ENCODE data around the gene POLK.
"Not testable (repeated sequence)": the region's sequence is repeated elsewhere in the genome, so short reads cannot be mapped to it uniquely, and the experiment has no call there.

Gene POLK

DNA sequence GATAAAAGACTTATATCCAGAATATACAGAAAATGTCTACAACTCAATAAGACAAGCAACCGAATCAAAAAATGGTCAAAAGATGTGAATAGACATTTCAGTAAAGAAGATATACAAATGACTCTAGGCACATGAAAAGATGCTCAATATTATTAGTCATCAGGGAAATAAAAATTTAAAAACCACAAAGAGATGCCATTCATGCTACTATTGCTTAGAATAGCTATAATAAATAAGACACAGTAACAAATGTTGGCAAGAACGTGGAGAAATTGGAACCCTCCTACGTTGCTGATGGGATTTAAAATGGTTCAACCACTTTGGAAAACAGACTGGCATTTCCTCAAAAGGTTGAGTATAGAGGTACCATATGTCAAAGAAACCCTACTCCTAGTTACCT lies 39.8 kb downstream of the POLK start:
- no peak for DNase-seq

DNA sequence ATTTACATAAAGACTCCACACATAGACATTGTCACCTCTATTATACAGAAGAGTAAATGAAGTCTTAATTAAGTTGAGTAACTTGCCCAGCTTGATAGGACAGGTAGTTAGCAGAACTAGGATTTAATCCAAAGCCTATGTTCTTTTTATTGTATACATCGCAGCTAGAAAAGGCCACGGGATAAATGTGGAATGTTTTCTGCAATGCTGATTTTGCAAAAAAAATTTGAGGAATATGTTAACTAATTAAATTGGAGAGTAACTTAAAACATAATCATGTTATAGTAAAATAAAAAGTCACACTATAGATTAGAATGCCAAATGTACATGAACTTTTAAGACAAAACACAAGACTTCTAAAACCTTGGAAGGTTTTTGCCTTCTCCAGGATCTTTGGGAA lies 41.1 kb downstream of the POLK start:
- no peak for DNase-seq

DNA sequence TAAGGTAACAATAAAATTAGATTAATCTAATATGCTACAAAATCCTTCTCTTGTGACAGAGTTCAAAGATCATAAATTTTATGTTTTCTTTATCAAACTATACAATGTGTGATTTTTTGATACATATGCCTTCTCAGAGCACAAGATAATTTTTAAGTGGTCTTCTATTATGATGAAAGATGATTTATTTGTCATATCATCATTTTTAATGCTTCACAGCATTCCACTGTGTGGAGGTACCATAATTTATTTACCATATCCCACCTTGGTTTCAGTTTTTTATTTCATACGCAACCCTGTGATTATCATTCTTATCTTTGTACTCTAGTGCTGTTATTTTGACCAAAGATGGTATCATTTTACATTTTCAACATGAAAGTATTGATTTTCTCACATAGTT lies 41.7 kb downstream of the POLK start:
- DNase-seq: no peak

DNA sequence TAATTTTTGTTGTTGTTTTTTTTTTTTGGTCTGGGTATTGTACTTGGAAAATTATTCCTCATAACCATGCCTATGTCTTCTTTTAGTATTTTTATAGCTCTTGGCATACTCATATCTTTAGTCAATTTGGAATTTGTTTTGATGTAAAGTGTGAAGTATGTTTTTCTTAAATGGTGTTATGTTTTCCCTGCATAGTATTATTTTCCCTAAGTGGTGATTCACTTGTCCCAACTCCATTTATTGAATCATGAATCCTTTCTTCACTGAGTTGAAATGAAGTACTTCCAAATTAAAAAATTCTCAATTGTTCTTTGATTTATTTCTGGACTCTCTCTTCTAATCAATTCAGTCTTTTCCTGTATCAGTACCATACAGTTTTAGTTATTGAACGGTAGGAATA lies 46.5 kb downstream of the POLK start:
- no peak for DNase-seq

DNA sequence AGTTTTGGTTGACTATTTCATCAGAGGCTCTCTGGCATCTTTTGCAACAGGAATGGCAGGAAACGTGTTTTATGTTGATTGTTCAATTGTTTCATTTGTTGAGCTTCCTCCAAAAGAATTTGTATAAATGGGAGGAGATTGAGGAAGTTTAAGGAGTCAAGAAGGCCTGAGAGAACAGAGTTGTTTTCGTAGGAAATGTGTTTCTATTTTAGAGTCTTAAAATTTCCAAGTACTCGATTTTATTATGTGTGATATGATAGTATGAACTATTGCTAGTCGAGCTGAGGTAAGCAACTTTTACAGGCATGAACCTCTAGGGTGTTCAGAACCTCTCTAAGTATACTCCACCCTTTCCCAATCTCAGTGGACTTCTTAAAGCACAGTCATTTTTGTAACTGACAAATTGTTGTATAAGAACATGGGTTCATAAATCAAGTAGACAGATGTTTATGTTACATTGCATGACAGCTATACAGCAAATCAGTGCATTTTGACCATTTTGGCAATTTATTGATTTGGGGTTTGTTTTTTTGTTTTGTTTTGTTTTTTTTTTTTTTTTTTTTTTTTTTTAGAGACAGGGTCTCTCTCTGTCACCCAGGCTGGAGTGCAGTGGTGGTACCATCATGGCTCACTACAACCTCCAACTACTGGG lies 47.4 kb downstream of the POLK start:
- peak; percentile 55 to 56 for DNase-seq

DNA sequence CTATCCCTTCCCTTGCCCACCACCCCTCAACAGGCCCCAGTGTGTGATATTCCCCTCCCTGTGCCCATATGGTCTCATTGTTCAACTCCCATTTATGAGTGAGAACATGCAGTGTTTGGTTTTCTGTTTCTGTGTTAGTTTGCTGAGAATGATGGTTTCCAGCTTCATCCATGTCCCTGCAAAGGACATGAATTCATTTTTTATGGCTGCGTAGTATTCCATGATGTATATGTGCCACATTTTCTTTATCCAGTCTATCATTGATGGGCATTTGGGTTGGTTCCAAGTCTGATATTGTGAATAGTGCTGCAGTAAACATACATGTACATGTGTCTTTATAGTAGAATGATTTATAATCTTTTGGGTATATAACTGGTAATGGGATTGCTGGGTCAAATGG lies 49.0 kb downstream of the POLK start:
- not testable (repeated sequence) for DNase-seq

DNA sequence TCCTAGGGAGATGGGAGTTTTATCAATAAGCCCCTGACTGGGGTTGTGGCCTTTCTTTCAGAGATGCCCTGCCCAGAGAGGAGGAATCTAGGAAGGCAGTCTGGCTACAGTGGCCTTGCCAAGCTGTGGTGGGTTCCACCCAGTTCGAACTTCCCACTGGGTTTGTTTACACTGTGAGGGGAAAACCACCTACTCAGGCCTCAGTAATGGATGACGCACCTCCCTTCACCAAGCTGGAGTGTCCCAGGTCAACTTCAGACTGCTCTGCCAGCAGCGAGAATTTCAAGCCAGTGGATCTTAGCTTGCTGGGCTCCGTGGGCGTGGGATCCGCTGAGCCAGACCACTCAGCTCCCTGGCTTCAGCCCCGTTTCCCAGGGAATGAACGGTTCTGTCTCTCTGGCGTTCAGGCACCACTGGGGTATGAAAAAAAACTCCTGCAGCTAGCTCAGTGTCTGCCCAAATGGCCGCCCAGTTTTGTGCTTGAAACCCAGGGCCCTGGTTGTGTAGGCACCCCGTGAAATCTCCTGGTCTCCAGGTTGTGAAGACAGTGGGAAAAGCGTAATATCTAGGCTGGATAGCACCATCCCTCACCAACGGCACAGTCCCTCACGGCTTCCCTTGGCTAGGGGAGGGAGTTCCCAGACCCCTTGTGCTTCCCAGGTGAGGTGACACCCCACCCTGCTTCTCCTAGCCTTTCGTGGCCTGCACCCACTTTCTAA lies 54.5 kb downstream of the POLK start:
- not testable (repeated sequence) for DNase-seq

DNA sequence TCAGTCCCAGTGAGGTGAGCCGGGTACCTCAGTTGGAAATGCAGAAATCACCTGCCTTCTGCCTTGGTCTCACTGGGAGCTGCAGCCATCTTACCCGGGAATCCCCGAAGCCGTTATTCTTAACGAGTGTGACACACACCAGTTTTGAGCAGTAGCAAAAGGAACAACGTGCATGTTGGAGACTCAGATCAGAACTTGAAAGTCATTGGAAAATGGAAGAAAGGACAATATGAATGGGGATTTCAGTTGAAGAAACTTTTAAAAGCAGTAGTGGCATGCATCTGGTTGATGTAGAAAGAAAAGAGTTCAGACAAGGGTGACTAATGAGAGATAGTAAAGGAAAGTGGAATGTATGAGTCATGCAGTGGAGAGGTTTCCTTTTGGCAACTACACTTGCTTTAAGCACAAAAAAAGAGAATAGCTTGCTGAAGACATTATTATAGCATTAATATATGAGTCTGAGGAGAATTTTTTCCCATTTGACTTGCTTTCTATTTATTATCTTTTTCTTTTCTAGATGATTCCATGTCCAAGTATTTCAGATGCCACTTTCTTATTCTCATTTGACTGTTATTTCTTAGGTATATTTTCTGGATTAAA lies 55.1 kb downstream of the POLK start:
- DNase-seq: peak; percentile 88 to 92

DNA sequence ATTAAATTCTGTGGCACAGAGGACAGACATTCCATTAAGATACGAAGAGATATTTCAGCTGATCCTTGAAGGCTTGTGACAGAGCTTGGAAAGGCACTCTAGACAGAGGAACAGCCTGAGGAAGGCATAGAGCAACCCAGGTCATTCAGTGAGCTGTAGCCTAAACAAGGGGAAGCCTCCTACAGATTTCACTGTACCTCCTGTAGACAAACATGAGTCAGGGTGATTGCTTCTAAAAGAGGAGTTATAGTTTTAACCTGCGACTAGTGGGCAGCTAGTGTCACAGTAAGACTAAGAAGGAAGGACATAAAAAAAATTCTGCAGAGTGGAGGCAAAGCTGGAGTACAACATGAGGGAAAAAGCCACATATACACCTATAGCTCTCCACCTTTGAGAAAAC lies 56.0 kb downstream of the POLK start:
- DNase-seq: peak; percentile 12 to 16

DNA sequence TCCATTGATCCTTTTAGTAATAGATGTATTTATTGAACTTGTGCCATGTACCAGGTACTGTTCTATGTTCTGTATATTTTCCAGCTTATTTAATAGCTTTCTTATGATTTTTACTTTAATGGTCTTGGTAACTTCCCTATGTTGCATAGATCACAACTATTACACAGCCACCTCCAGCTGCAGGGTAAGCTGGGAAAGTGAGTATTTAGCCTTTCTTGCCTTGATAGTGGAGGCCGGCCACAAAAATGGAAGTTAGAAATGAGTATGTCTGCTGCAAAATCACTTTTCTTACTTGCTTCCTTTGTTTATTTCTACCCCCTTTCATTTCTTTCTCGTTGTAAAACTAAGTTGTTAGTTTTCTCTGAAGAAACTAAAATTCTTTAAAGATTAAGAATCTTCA lies 56.5 kb downstream of the POLK start:
- DNase-seq: peak in 1 of 2 experiments; percentile 17

DNA sequence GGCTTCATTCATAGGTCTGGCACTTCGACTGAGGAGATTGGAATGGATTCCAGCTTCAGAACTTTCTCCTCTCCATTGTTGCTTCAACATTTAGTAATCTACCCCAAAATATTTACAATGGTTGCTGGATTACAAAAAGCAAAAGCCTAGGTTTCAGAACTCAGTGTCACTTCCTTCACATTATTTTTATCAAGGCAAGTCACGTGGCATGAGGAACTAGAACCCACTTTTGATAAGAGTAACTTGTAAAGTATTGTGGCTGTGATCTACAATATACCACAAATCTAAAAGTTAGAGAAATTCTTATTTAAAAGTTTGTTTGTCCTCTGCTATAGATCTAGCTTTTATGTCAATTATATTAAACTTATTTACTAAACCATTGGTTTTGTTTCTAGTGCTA lies 59.9 kb downstream of the POLK start:
- peak; percentile 13 to 26 for DNase-seq

DNA sequence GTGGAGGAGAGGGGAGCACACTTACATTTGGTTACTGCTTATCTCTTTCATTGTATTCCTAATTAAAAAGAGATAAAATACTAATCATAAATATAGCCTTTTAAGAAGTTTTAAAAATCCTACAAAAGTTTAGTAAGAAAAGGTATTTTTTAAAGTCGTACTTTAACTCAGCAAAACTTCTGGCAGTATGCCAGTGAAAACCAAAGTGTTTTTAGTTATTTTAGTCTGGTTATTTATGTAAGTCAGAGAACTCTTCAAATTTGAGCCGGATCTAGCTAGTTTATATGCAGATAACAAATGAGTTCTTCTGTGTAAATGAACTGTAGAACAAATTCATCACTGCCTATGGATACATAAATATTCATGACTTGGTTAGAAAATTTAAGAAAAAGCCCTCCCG lies 63.1 kb downstream of the POLK start:
- DNase-seq: no peak

DNA sequence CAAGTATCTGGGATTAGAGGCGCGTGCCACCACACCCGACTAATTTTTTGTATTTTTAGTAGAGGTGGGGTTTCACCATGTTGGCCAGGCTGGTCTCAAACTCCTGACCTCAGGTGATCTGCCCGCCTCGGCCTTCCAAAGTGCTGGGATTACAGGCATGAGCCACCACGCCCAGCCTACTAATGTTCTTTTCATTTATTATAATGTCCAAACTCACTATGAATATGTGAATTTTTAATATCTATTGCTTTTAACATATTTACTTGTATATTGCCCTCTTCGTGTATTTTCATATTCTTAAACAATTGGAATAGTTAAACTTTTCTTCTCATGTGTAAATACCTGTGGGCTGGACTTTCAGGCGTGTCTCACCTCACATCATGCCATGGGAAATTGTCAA lies 66.6 kb downstream of the POLK start:
- DNase-seq: not testable (repeated sequence)

DNA sequence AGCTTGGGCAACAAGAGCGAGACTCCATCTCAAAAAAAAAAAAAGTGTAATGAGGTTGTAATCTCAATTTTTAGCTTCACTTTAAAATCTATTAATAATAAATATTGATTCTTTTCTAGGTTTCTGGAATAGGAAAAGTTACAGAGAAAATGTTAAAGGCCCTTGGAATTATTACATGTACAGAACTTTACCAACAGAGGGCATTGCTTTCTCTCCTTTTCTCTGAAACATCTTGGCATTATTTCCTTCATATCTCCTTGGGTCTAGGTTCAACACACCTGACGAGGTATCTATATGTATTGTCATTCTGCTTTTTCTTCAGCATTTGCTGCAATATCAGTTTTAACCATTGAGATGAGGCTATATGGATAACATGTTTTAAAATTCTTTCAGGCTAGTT lies 73.0 kb downstream of the POLK start:
- peak; percentile 45 to 55 for DNase-seq

DNA sequence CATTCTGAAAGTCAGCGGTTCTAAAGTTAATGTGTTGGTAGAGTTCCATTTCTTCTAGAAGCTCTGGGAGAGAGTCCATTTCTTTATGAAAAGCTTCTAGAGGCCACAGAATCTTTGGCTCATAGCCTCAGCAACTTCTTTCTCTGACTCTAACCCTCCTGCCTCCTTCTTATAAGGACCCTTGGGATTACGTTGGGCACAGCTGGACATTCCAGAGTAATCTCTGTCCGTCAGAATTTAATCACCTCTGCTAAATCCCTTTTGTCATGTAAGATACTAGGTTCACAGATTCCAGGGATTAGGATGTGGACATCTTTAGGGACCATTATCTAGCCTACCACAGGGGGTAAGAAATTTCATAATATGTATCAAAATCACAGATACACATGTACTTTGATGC lies 77.0 kb downstream of the POLK start:
- DNase-seq: no peak

DNA sequence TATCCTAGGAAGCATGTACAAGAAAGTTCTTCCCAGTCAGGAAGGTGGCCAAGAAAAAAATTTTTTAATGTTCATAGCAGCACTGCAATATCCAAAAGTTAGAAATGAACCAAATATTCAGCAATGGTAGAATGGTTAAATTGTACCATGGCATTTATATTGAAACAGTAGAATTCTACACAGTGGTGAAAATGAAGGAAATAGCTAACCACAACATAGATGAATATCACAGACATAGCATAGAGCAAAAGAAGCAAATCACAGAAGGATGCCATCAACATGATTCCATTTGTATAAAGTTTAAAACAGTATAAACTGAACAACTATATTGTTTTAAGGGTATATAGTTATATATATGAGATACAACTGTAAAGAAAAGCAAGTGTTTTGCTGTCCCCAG lies 88.8 kb downstream of the POLK start:
- DNase-seq: no peak

DNA sequence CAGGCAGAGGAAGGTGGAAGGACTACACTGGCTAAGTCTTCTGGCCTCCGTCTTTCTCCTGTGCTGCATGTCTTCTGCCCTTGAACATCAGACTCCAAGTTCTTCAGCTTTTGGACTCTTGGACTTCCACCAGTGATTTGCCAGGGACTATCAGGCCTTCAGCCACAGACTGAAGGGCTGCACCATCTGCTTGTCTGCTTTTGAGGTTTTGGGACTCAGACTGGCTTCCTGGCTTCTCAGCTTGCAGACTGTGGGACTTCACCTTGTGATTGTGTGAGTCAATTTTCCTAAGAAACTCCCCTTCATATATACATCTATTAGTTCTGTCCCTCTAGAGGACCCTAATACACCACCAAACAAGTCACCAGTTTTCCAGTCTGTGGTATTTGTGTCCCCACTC lies 89.9 kb downstream of the POLK start:
- DNase-seq: peak in 1 of 2 experiments; percentile 23

DNA sequence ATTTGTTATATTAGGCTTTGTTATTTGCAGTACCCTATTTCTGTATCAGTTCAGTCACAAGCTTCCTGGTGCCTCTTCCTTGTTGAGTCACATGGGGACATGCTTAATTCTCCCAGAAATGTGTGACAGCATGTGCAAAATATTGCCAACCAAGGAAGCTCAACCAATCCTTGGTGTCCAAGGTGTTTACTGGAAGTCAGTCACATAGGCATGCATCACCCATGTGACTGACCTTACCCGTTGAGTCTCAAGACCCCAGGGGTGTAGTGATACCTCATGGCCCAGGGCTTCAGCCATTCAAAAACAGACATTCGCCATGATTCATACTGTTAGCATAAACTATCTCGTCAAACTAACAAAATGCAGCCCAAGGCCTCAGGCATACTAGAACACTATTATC lies 90.3 kb downstream of the POLK start:
- no peak for DNase-seq

DNA sequence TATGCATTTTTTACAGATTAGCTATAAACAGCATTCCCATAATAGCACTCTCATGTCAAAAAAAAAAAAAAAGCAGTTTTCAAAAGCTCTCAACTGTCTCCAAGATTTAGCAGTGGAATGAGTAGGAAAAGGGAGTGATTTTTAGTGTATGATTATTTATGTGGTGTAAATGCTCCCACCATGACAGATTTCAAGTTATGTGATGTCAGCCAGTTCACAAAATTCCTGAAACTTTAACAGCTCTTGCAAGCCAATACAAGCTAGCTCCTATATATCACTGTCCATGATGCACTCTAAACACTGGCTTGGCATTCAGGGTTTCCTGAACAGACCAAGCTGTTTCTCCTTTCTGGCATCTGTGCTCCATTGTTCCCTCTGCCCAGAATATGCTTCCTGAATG lies 91.7 kb downstream of the POLK start:
- no peak for DNase-seq

DNA sequence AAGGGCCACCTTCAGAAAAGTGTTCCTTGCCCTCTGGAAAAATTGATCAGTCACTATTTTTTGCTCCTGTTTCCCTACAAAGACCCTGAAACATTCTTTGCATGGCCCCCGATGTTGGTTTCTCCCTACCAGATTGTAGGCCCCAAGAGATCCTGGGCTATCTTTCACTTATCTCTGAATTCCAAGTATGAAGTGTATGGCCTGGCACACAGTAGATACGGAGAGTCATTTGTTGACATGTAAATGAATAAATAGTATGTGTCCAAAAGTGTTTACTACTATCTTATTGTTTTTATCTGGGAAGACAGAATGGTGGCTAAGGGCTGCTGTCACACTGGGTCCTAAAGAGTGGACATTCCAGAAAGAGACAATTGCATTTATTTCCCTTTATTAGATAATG lies 92.1 kb downstream of the POLK start:
- DNase-seq: no peak

DNA sequence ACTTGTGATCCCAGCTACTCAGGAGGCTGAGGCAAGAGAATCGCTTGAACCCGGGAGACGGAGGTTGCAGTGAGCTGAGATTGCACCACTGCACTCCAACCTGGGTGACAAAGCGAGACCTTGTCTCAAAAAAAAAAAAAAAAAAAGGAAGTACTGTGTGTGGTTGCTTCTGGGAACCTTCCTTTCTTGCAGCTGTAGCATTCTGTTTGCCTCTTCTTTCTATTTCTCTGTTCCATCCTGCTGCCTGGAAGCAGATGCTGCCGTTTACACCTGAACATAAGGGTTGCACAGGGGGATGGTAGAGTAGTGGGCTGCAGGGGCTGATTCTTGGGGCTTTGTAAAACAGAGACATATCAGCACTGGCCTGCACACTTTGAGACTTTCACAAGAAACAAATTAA lies 95.7 kb downstream of the POLK start:
- DNase-seq: peak; percentile 40 to 46

DNA sequence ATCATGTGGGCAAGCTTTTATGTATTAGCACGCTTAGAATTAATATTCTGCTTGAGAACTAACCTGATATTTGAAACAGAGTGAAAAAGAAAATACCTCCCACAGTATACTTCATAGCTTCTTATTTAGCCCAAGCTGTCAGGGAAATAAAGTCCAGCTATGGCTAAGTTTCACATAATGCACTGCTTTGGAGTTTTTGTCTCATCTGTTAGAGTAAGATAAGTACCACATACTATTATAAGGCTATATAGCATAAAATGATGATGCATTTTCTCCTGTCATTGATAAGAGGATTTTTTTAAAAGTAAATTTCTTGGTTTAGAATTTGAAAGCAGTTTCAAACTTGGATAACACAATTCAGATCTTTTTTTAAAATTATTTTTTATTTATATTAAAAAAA lies 97.2 kb downstream of the POLK start:
- no peak for DNase-seq

DNA sequence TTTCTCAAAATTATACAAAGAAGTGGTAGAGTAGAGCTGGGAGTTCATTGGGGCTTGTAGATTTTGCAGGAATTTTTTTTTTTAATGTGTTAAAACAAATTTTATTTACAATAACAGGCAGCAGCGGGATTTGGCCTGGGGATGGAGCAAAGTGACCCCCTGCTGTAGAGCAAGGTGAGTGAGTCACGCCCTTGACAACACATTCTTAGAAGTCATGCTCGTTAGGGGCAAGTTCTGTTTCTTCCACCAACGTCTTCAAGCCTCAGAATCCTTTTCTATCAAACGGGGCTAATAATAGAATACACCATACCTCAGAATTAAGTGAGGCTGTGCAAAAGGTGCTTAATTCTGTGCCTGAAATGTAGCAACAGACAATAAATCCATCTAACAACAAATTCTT lies 98.5 kb downstream of the POLK start:
- DNase-seq: no peak

DNA sequence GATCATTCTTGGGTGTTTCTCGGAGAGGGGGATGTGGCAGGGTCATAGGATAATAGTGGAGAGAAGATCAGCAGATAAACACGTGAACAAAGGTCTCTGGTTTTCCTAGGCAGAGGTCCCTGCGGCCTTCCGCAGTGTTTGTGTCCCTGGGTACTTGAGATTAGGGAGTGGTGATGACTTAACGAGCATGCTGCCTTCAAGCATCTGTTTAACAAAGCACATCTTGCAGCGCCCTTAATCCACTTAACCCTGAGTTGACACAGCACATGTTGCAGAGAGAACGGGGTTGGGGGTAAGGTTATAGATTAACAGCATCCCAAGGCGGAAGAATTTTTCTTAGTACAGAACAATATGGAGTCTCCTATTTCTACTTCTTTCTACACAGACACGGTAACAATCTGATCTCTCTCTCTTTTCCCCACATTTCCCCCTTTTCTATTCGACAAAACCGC lies 99.2 kb downstream of the POLK start:
- not testable (repeated sequence) for DNase-seq
